Keratinocyte (primary cell): ENCODE measurements around the gene BSG. TPM values are rescaled to one million over a fixed set of nuclear protein-coding genes. Genes with fewer than 3 reads are reported as not detected.

Experiments used
- DNase-seq: peaks from one replicate; pipeline ENCODE4 v3.0.0-alpha.2; 2011; ENCODE audit warnings: low read depth, missing footprints, low spot score
- FAIRE-seq: peaks from 2 replicates; lab custom pipeline; 2011; peaks lifted over from hg19 to GRCh38; lab: Jason Lieb, UNC
- H2AFZ ChIP-seq: 2 replicates; pipeline ENCODE4 v1.6.0; 2012; ENCODE audit warnings: low read length, control low read depth, inconsistent platforms; ENCODE audit not compliant: control insufficient read depth
- H3K27ac ChIP-seq: 2 replicates; pipeline ENCODE4 v1.5.1; 2011; ENCODE audit warnings: low read length; ENCODE audit not compliant: control insufficient read depth, insufficient read depth
- H3K27me3 ChIP-seq: 3 replicates; pipeline ENCODE4 v1.6.0; 2011; ENCODE audit warnings: low read length; ENCODE audit not compliant: control insufficient read depth, insufficient read depth; ENCODE audit errors: extremely low read depth
- H3K36me3 ChIP-seq, 2 experiments: 2 replicates in 1 of 2; 3 replicates in 1 of 2; pipeline ENCODE4 v1.5.1; 2011; ENCODE audit warnings: low read length in 2 of 2, mild to moderate bottlenecking in 1 of 2; ENCODE audit not compliant: control insufficient read depth in 2 of 2, insufficient read depth in 2 of 2; ENCODE audit errors: extremely low read depth in 1 of 2
- H3K4me1 ChIP-seq: 3 replicates; pipeline ENCODE4 v1.5.1; 2011; ENCODE audit warnings: low read length; ENCODE audit not compliant: control insufficient read depth, insufficient read depth; ENCODE audit errors: extremely low read depth
- H3K4me2 ChIP-seq: 3 replicates; pipeline ENCODE4 v1.6.0; 2011; ENCODE audit warnings: low read depth, low read length; ENCODE audit not compliant: control insufficient read depth, insufficient read depth; ENCODE audit errors: extremely low read depth
- H3K4me3 ChIP-seq, 3 experiments: fragments of 200-600 bp in 1 of 3; sonication (generic) in 1 of 3; 2 replicates in 2 of 3; 3 replicates in 1 of 3; pipeline ENCODE4 v1.5.1; 2011 to 2016; ENCODE audit warnings: low read length in 3 of 3, mild to moderate bottlenecking in 3 of 3, control low read depth in 2 of 3, inconsistent platforms in 1 of 3, low read depth in 1 of 3, mixed read lengths in 1 of 3, mixed run types in 1 of 3, moderate library complexity in 1 of 3; ENCODE audit not compliant: control insufficient read depth in 2 of 3, insufficient read depth in 2 of 3; ENCODE audit errors: extremely low read depth in 1 of 3
- H3K79me2 ChIP-seq: 2 replicates; pipeline ENCODE4 v1.6.0; 2012; ENCODE audit warnings: low read length; ENCODE audit not compliant: control insufficient read depth, insufficient read depth
- H3K9ac ChIP-seq: 3 replicates; pipeline ENCODE4 v1.6.0; 2011; ENCODE audit warnings: low read length; ENCODE audit not compliant: control insufficient read depth, insufficient read depth; ENCODE audit errors: extremely low read depth
- H3K9me1 ChIP-seq: 3 replicates; pipeline ENCODE4 v1.6.0; 2011; ENCODE audit warnings: low read length; ENCODE audit not compliant: control insufficient read depth, insufficient read depth; ENCODE audit errors: extremely low read depth
- H3K9me3 ChIP-seq: 2 replicates; pipeline ENCODE4 v1.5.1; 2012; ENCODE audit warnings: low read depth, low read length; ENCODE audit not compliant: control insufficient read depth
- H4K20me1 ChIP-seq: 3 replicates; pipeline ENCODE4 v1.6.0; 2011; ENCODE audit warnings: low read length; ENCODE audit not compliant: control insufficient read depth, insufficient read depth; ENCODE audit errors: extremely low read depth
- EZH2 ChIP-seq: IDR thresholded peaks from one replicate; pipeline ENCODE4 v1.6.1; 2012; ENCODE audit warnings: inconsistent platforms, mild to moderate bottlenecking, low read length, moderate library complexity
- dilution Hi-C: fragments of 300-500 bp; cut with MboI; formaldehyde crosslinking; loops from one replicate; pipeline ENCODE4 v1.7.0; 2020; ENCODE audit warnings: low sequenced_read_pairs; ENCODE audit not compliant: extremely low pct_ligation_motif_present
- polyA plus RNA-seq, 5 experiments: library from polyadenylated mRNA; depleted of rRNA in 3 of 5; stranded (reverse) in 3 of 5; stranded (forward) in 1 of 5; unstranded in 1 of 5; fragments of >200 nt; gene quantifications; 1 replicate in 1 of 5; 2 replicates in 3 of 5; 3 replicates in 1 of 5; pipeline versions ENCODE4 v1.2.1 to v1.2.3, GENCODE V29; 2011 to 2012; ENCODE audit warnings: missing spikeins in 2 of 5, low read depth in 1 of 5, low replicate concordance in 1 of 5
- TF ChIP-seq, protein P1 (sequence below), 3 experiments: IDR thresholded peaks in 1 of 3; conservative IDR thresholded peaks in 1 of 3; optimal IDR thresholded peaks in 1 of 3; 2 replicates in 2 of 3; 3 replicates in 1 of 3; pipeline versions ENCODE3 to v1.5.1; 2011; ENCODE audit warnings: low read length in 3 of 3, mild to moderate bottlenecking in 3 of 3, moderate library complexity in 2 of 3, control low read depth in 1 of 3, inconsistent platforms in 1 of 3; ENCODE audit not compliant: insufficient read depth in 2 of 3; ENCODE audit errors: extremely low read depth in 1 of 3

The BSG gene
- polyA plus RNA-seq, 1 donor (not counting 4 experiments of a cell fraction or from before 2014, with no cell fraction given): 388 TPM

DNA sequence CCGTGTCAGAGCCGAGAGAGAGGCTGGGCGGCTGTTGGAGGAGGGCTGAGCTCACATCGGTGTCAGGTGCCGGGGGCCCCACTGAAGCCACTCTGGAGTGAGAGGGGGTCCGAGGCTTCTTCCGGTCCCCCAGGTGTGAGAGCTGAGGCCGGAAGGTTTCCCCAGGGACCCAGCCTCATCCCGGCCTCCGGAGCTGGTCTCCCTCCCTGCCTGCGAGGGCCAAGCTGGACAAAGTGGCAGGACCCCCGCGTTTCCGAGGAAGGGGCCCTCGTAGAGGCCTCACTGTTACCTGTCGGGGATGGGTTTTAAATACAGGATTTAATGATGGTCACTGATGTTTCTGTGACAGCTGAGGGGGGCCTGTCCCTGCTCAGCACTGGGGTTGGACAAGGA lies 23.9 kb downstream of the BSG start:
- FAIRE-seq: no peak
- peaks cover 2% of the 10 kb centered on the region for H4K20me1 ChIP-seq

DNA sequence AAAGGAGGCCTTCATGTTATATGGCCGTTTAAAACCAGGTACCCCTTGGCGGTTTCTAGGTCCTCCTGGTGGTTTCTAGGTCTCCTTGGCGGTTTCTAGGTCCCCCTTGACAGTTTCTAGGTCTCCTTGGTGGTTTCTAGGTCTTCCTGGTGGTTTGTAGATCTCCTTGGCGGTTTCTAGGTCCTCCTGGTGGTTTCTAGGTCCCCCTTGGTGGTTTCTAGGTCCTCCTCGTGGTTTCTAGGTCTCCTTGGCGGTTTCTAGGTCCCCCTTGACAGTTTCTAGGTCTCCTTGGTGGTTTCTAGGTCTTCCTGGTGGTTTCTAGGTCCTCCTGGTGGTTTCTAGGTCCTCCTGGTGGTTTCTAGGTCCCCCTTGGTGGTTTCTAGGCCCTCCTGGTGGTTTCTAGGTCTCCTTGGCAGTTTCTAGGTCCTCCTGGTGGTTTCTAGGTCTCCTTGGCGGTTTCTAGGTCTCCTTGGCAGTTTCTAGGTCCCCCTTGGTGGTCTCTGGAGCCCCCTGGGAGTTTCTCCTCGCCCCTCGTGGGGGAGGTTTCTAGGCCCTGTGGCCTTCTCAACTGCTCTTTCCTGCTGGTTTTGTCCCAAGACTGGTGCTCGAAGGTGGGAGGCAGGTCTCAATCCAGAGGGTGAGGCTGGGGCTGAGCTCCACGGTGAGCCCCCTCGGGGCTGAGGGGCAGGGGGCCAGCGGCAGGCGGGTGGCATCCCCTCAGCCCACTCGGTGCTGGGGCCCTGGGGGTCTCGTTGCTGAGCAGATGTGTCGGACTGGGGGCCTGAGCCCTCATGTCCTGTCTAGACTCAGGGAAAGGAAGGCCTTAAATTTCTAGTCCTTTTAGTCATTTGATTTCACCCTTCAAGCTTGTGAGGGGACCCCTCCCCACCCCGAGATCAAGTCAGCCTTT lies 25.3 kb downstream of the BSG start:
- H3K27me3 ChIP-seq: peaks cover 21% of the 10 kb centered on the region
- H3K27ac ChIP-seq: no peak overlapping the region
- TF ChIP-seq, protein P1, sequence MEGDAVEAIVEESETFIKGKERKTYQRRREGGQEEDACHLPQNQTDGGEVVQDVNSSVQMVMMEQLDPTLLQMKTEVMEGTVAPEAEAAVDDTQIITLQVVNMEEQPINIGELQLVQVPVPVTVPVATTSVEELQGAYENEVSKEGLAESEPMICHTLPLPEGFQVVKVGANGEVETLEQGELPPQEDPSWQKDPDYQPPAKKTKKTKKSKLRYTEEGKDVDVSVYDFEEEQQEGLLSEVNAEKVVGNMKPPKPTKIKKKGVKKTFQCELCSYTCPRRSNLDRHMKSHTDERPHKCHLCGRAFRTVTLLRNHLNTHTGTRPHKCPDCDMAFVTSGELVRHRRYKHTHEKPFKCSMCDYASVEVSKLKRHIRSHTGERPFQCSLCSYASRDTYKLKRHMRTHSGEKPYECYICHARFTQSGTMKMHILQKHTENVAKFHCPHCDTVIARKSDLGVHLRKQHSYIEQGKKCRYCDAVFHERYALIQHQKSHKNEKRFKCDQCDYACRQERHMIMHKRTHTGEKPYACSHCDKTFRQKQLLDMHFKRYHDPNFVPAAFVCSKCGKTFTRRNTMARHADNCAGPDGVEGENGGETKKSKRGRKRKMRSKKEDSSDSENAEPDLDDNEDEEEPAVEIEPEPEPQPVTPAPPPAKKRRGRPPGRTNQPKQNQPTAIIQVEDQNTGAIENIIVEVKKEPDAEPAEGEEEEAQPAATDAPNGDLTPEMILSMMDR (optimal IDR thresholded peaks at IDR 0.05 in 1 of 3, IDR thresholded peaks at IDR 0.05 in 1 of 3, conservative IDR thresholded peaks at IDR 0.05 in 1 of 3; ENCODE audit: extremely low read depth in 1 of 3, insufficient read depth in 2 of 3, low read length in 3 of 3): no peak
- TF ChIP-seq EZH2: no peak
- no peaks in the 10 kb centered on the region for H3K4me1 ChIP-seq
- no peaks in the 10 kb centered on the region for H3K9me3 ChIP-seq
- H3K9ac ChIP-seq: no peak overlapping the region
- H4K20me1 ChIP-seq: peaks cover 2% of the 10 kb centered on the region
- FAIRE-seq (no peak), DNase-seq (no peak)
- H3K4me3 ChIP-seq: no peak overlapping the region
- dilution Hi-C loops: no loop called here
- no peak overlapping the region for H3K4me2 ChIP-seq
- no peaks in the 10 kb centered on the region for H3K36me3 ChIP-seq
- H3K79me2 ChIP-seq: no peaks in the 10 kb centered on the region
- no peaks in the 10 kb centered on the region for H3K9me1 ChIP-seq
- no peak overlapping the region for H2AFZ ChIP-seq

More for the DNA sequence above, 23.9 kb downstream of the BSG start:
- H3K27me3 ChIP-seq: peaks cover 31% of the 10 kb centered on the region
- H3K79me2 ChIP-seq: no peaks in the 10 kb centered on the region
- TF ChIP-seq, protein P1 (optimal IDR thresholded peaks at IDR 0.05 in 1 of 3, IDR thresholded peaks at IDR 0.05 in 1 of 3, conservative IDR thresholded peaks at IDR 0.05 in 1 of 3; ENCODE audit: extremely low read depth in 1 of 3, insufficient read depth in 2 of 3, low read length in 3 of 3): no peak
- TF ChIP-seq EZH2: no peak
- no peak overlapping the region for H3K4me2 ChIP-seq
- H3K9me1 ChIP-seq: no peaks in the 10 kb centered on the region
- H3K4me3 ChIP-seq: no peak overlapping the region
- dilution Hi-C loops: no loop called here
- H2AFZ ChIP-seq: no peak overlapping the region
- no peaks in the 10 kb centered on the region for H3K36me3 ChIP-seq
- no peak overlapping the region for H3K27ac ChIP-seq
- H3K9ac ChIP-seq: no peak overlapping the region
- H3K4me1 ChIP-seq: no peaks in the 10 kb centered on the region
- DNase-seq: no peak
- H3K9me3 ChIP-seq: no peaks in the 10 kb centered on the region
